GM03348 (cell line): Measurements from ENCODE around the gene ADM2.
A peak's percentile ranks its signal among the peaks of the same experiment; 100 is the strongest.

Experiments used
- DNase-seq: peaks from one replicate; pipeline ENCODE4 v3.0.0; 2012; ENCODE audit warnings: low spot score

Gene ADM2

GRCh38 chr22:50467773-50468440, 13.4 kb upstream of the ADM2 start:
- DNase-seq: no peak

DNA sequence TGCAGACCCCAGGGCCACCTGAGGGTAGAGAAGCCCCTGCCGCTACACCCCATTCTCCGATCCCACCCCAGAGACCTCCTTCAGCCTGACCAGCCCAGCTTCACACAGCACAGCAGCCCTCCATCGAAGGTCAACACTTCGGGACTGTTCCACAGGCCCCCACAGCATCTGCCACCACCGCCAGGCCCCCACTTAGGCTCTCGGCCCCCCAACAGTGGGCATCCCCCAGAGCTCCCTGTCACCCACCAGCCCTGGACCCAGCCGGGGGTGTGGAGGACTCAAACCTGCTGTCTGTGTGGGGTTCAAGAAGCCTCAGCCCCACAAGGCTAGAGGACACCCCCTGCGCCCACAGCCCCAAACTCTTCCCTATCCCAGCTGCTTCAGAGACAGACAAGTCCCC, 12.7 kb upstream of the ADM2 start:
- no peak for DNase-seq

GRCh38 chr22:50469377-50470305, 11.7 kb upstream of the ADM2 start:
- peak; percentile 46 for DNase-seq

DNA sequence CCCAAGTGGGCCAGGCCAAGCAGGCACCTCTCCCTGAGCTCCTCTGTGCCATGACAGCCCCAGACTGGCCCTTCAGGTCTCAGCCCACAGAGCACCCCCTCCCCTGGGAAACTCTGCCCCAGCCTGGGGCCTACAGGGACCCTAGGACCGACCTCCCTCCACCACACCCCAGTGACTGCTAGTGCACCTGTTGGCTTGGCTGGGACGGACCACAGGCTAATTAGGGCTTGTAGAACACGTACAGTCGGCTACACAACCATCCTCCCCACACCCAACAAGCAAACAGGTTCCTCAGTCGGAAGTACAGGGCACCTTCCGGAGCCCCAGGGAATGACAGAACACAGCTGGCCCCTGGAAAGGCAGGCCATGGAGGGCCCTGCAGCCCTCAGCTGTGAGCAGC, 10.9 kb upstream of the ADM2 start:
- DNase-seq: no peak

DNA sequence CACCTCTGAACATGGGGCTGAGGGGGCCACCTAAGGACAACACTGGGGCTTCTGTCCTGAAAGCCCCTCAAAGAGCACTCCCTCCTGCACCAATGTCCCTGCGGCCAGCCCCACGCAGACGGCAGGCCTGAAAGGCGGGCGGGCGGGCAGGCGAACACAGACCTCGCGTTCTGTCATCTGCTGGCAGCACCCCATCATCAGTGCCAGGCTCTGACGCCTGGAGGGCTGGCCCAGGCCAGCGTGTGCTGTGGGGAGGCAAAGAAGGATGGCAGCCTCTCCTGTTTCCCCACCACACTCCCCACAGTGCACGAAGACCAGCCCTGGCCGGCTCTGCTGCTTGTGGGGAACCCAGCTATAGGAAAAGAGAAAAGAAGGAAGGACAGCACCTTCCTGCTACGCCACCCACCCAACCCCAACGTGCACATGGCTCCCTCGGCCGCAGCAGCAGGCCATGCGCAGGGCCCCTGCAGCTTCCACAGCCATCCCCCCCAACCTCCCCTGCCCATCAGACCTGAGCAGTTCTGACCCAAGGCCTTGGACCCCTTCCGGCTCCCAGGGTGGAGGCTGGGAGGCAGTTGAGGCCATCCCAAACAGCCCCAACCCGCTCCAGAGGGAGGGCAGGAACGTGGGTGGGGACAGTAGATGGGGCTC, 10.0 kb upstream of the ADM2 start:
- no peak for DNase-seq

- no peak for DNase-seq
These were observed 9.4 kb upstream of the ADM2 start for GRCh38 chr22:50471962-50472361.

- no peak for DNase-seq
These were observed 8.3 kb upstream of the ADM2 start for GRCh38 chr22:50473088-50473487.

GRCh38 chr22:50473855-50474671, 7.3 kb upstream of the ADM2 start:
- DNase-seq: peak; percentile 85

DNA sequence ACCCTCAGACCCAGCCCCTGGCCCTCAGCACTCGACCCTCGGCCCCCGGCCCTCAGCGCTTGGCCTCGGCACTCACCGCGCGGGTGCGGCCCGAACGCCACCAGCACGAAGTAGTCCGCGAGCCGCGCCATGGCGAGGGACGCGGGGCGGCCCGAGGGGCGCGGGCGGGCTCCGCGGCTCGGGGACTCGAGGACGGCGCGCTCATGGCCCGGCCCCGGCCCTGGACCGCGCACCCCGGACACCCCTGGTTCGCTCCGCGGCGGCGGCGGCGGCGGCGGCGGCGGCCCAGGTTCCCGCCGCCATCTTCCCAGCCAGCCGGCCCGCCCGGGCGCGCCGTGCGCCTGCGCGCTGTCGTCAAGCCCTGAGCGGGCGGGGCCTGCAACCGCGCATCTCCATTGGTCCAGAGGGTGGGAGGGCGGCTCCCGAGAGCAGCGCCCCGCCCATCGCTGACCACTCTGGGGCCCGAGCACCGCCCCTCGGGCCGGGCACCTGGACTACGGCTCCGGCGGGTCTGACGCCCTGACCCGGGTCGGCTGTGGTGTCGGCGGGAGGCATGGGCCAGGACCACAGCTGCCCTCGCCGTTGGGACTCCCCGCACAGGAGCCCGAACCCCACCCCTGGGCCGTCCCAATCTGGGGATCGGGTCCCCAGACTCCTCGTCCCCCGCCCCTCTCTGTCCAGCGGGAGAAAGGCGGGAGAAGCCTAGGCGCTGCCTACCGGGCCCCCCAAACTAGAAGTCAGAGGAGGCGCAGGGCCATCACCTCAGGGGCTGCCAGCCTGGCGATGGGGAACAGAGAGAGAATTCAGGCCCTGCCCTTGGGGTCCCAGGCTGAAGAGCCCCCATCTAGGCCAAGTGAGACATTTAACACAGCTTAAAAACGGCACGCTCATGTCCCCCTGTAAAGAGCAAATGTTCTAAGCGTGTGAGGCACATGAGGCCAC, 6.4 kb upstream of the ADM2 start, which contains the start of gene SBF1:
SBF1 (minus strand) TSS at position 326 of the 942 bp plus-strand sequence; CDS start at position 131, 195 bp downstream.
- peak; percentile 100 for DNase-seq

- DNase-seq: no peak
These were observed 5.7 kb upstream of the ADM2 start for GRCh38 chr22:50475652-50476002.

DNA sequence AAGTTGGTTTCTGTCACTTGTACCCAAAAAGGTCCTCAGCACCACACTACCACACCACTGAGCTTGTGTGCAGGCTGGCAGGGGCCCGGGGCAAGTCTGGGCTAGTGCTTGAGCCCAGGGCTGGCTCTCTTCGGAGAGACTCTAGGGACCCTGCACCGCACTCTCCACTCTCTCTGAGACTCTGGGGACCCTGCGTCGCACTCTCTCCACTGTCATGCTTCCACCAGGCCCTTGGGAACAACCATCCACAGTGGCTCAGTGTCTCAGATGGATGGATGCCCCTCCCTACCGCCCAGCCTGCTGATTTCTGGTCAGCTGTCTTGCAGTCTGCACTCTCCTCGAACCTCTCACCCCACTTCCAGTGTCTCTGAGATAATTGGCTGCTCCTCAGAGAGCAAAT, 4.5 kb upstream of the ADM2 start:
- DNase-seq: no peak

- no peak for DNase-seq
These were observed 3.4 kb upstream of the ADM2 start for GRCh38 chr22:50477923-50478322.

DNA sequence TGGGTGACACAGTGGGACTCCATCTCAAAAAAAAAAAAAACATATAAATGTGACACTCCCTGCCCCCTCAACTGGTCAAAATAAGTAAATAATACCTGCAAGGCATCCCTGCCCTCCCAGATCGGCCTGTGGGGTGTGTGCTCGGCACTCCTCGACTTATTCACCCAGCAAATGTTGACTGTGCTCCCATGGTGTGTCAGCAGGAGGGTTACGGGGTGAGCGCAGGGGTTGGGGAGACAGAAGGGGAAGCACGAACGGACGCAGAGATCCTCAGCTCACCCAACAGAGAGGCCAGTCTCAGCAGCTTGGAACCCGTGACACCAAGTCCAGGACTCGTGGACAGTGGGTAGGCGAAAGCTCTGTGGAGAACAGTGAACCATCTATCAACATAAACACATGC, 1.6 kb upstream of the ADM2 start:
- DNase-seq: no peak

GRCh38 chr22:50481045-50481439, 301 bp upstream of the ADM2 start:
- DNase-seq: no peak

GRCh38 chr22:50482107-50483074, 1.0 kb downstream of the ADM2 start:
- peak; percentile 57 for DNase-seq

- DNase-seq: no peak
These were observed 1.8 kb downstream of the ADM2 start for GRCh38 chr22:50483106-50483505.

DNA sequence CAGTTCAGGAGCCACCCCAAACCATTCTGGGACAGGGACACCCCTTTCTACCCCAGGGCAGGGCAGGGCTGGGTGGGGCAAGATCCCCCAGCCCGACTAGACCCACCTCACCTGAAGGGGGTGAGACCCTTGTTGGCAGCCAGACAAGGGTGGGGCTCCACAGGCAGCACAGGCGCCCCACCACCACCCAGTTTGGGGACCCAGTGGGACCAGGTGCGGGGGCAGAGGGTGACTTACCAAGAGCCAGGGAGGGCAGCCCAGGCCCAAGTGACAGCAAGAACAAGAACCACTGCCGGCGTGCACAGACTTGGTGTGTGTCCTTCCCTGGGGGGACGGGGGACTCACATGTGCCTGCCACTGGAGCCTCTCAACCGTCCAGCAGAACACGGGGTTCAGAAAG, 2.2 kb downstream of the ADM2 start:
- DNase-seq: no peak

- DNase-seq: no peak
These were observed 2.9 kb downstream of the ADM2 start for GRCh38 chr22:50483977-50484853.
